ENCODE data around the gene ISG15.
"Not testable (repeated sequence)": the region's sequence is repeated elsewhere in the genome, so short reads cannot be mapped to it uniquely, and the experiment has no call there.

Gene ISG15

DNA sequence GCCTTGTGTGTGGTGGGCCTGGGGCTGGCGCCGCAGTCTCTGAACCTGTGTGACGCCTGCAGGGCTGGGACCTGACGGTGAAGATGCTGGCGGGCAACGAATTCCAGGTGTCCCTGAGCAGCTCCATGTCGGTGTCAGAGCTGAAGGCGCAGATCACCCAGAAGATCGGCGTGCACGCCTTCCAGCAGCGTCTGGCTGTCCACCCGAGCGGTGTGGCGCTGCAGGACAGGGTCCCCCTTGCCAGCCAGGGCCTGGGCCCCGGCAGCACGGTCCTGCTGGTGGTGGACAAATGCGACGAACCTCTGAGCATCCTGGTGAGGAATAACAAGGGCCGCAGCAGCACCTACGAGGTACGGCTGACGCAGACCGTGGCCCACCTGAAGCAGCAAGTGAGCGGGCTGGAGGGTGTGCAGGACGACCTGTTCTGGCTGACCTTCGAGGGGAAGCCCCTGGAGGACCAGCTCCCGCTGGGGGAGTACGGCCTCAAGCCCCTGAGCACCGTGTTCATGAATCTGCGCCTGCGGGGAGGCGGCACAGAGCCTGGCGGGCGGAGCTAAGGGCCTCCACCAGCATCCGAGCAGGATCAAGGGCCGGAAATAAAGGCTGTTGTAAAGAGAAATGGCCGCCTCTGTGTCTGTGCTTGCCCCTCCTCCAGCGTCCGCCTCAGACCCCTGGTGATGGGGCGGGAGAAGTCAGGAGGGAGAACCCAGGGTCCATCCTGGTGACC lies 788 bp downstream of the ISG15 start:
- no peak for DNase-seq

- peak; percentile 58 for DNase-seq
These were observed 1.7 kb downstream of the ISG15 start for GRCh38 chr1:1014799-1015681.

GRCh38 chr1:1017397-1018320 lies 4.4 kb downstream of the ISG15 start:
- DNase-seq, result not testable (repeated sequence)

GRCh38 chr1:1018321-1018685 lies 5.0 kb downstream of the ISG15 start:
- DNase-seq, result not testable (repeated sequence)

DNA sequence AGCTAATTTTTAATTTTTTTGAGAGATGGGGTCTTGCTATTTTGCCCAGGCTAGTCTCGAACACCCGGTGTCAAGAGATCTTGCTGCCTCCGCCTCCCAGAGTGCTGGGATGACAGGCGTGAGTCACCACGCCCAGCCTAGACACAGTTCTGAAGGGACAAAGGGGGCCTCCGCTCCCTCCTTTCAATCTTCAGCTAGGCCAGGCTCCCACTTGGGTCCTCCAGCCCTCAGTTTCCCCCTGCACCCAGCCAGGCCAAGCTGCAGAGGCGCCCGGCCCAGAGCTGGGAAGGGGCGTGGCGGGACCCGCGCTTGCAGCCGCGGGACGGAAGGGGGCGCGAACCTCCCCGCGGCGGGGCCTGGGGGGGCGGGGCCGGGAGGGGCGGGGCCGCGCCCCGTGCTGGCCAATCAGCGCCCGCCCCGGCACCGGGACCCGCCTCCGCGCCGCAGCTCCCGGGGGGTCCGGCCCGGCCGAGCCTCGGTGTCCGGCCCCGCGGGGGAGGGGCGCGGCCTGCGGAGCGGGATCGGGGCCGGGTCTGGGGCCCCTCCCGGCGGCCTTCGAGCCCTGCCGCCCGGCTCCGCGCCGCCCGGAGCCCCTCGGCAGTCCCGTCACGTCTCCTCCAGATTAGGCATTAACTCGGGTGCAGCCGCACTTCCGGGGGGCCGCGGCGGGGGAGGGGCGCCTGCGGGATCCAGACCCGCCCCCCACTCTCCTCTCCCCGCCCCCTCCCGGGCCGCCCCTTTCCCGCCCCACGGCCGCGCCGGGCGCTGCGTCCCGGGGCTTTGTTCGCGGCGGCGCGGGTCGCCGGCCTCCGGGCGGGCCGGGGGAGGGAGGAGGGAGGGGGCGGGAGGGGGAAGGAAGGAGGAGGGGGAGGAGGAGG lies 6.1 kb downstream of the ISG15 start:
- peak; percentile 73 for DNase-seq

DNA sequence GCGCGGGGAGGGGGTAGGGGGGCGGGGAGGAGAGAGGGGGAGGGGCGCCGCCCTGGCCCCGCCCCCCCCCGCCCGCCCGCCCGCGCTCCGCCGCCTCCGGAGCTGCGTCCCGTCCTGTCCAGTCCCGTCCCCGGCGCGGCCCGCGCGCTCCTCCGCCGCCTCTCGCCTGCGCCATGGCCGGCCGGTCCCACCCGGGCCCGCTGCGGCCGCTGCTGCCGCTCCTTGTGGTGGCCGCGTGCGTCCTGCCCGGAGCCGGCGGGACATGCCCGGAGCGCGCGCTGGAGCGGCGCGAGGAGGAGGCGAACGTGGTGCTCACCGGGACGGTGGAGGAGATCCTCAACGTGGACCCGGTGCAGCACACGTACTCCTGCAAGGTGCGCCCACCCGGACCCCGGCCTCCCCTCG lies 6.7 kb downstream of the ISG15 start, which contains the start of gene AGRN:
AGRN (plus strand) TSS at position 121 of the 405 bp plus-strand sequence; CDS start at position 174, 53 bp downstream.
- no peak for DNase-seq

DNA sequence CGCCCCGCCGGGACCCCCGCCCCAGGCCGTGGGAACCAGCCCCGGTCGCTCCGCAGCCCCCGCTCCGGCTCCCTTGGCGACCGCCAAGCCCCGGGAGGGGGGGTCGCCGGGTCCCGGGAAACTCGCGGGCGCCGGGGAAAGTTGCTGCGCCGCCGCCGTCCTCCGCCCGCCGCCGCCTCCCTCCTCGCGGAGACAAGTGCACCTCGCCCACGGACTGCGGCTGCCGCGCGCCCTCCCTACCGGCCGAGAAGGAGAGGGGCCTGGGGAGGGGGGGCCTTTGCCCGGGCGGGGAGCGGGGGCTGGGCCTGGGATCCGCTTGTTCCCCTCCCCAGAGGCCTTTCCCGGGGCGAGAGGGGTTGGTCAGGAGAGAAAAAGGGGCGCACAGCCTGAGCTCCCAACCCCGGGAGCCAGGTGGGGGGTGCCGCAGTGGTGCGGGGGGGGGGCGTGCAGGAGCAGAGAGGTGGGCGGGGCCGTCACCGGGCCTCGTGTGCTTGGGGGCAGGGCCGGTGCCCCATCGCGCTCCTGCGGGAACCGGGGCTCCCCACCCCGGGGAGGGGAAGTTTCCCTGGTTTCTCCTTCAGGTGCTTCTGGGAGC lies 7.2 kb downstream of the ISG15 start:
- no peak for DNase-seq

- DNase-seq, result no peak
These were observed 8.0 kb downstream of the ISG15 start for GRCh38 chr1:1021010-1021919.

DNA sequence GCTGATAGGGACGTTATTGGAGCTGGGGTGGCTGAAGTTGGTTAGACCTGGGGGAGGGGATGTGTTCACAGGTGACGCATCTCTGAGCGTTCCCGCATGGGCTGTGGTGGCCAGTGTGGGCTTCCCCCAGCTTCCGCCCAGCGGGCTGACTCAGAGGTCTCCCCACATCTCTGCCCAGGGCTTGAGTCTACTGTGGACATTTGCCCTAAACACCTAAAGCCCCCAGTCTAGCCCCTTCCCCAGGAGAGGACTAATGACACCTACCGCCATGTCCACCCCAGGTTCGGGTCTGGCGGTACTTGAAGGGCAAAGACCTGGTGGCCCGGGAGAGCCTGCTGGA lies 8.6 kb downstream of the ISG15 start:
- no peak for DNase-seq

- no peak for DNase-seq
These were observed 9.2 kb downstream of the ISG15 start for GRCh38 chr1:1022302-1023009.

- DNase-seq, result no peak
These were observed 10.4 kb downstream of the ISG15 start for GRCh38 chr1:1023700-1024099.

- no peak for DNase-seq
These were observed 11.0 kb downstream of the ISG15 start for GRCh38 chr1:1024149-1024770.

- no peak for DNase-seq
These were observed 11.7 kb downstream of the ISG15 start for GRCh38 chr1:1024771-1025699.

DNA sequence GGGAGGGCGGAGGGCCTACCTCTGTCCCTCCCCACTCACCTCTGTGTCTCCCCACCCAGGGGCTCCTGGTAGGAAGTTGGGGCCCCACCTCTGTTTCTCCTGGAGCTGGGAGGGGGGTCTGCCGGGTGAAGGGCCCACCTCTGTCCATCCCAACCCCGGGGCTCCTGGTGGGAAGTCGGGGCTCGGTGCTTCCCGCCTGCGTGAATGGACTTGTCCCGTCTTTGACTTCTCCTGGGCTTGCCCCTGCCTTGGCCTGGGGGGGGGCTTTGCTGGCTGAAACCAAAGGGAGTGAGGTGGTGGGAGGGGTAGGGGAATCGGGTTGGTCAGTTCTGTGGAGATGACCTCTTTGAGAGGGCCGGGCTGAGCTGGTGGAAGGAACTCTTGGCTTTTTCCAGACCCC lies 12.4 kb downstream of the ISG15 start:
- no peak for DNase-seq

- DNase-seq, result no peak
These were observed 13.5 kb downstream of the ISG15 start for GRCh38 chr1:1026599-1027413.

GRCh38 chr1:1027791-1028190 lies 14.5 kb downstream of the ISG15 start:
- no peak for DNase-seq
